ENCODE results near the gene FARP2.

The FARP2 gene

GRCh38 chr2:241532733-241533601 is 176.9 kb downstream of the FARP2 start:
- no peak for DNase-seq (ENCODE audit: low read depth)

GRCh38 chr2:241534293-241534692 is 178.2 kb downstream of the FARP2 start:
- DNase-seq (ENCODE audit: low read depth), result no peak

- DNase-seq (ENCODE audit: low read depth), result no peak
Observed at GRCh38 chr2:241534701-241535375, 178.8 kb downstream of the FARP2 start.

- DNase-seq (ENCODE audit: low read depth), result no peak
Observed at GRCh38 chr2:241535871-241536655, 180.0 kb downstream of the FARP2 start.

- no peak for DNase-seq (ENCODE audit: low read depth)
Observed at GRCh38 chr2:241538838-241539615, 182.9 kb downstream of the FARP2 start.

GRCh38 chr2:241539616-241540374 is 183.7 kb downstream of the FARP2 start:
- no peak for DNase-seq (ENCODE audit: low read depth)

- DNase-seq (ENCODE audit: low read depth), result no peak
Observed at GRCh38 chr2:241540401-241540770, 184.3 kb downstream of the FARP2 start.

- no peak for DNase-seq (ENCODE audit: low read depth)
Observed at GRCh38 chr2:241540771-241541561, 184.9 kb downstream of the FARP2 start.

GRCh38 chr2:241541564-241542277 is 185.6 kb downstream of the FARP2 start:
- DNase-seq (ENCODE audit: low read depth), result no peak

GRCh38 chr2:241542278-241542605 is 186.2 kb downstream of the FARP2 start:
- DNase-seq (ENCODE audit: low read depth), result no peak
